ENCODE data around the gene ZNF638.

DNA sequence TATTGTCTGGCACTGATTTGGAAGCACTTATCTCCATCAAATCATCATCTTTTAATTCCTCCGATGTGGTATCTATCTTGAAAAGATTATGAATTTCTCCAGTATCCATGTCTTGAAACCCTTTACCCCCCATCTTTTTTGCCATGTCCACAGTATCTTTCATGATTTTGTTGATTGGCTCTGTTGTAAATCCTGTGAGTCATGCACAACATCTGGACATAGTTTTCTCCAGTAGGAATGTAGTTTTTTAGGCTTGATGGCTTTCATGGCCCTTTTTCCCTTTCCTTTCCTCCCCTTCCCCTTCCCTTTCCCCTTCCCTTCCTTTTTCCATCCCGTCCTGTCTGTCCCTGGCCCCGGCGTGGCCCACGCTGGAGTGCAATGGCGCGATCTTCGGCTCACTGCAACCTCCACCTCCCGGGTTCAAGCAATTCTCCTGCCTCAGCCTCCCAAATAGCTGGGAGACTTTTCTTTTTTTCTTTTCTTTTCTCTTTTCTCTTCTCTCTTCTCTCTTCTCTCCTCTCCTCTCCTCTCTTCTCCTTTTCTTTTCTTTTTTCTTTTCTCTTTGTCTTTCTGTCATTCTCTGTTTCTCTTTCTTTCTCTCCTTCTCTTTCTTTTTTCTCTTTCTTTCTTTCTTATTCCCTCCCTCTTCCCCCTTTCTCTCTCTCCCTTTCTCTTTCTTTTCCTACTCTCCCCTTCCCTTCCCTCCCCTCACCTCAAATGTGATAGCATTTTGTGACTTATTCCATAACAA lies 18.4 kb upstream of the ZNF638 start:
- no peak for TF ChIP-seq ZFX (IDR thresholded peaks at IDR 0.05)
- TF ChIP-seq EZH2 (IDR thresholded peaks at IDR 0.05) = no peak
- TF ChIP-seq, protein P1, sequence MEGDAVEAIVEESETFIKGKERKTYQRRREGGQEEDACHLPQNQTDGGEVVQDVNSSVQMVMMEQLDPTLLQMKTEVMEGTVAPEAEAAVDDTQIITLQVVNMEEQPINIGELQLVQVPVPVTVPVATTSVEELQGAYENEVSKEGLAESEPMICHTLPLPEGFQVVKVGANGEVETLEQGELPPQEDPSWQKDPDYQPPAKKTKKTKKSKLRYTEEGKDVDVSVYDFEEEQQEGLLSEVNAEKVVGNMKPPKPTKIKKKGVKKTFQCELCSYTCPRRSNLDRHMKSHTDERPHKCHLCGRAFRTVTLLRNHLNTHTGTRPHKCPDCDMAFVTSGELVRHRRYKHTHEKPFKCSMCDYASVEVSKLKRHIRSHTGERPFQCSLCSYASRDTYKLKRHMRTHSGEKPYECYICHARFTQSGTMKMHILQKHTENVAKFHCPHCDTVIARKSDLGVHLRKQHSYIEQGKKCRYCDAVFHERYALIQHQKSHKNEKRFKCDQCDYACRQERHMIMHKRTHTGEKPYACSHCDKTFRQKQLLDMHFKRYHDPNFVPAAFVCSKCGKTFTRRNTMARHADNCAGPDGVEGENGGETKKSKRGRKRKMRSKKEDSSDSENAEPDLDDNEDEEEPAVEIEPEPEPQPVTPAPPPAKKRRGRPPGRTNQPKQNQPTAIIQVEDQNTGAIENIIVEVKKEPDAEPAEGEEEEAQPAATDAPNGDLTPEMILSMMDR (IDR thresholded peaks at IDR 0.05 in 2 of 3, conservative IDR thresholded peaks at IDR 0.05 in 1 of 3; ENCODE audit: borderline replicate concordance in 1 of 3, insufficient read depth in 1 of 3, low read depth in 2 of 3, low read length in 2 of 3) = no peak
- TF ChIP-seq, protein P2, sequence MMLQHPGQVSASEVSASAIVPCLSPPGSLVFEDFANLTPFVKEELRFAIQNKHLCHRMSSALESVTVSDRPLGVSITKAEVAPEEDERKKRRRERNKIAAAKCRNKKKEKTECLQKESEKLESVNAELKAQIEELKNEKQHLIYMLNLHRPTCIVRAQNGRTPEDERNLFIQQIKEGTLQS (IDR thresholded peaks at IDR 0.05) = no peak
- TF ChIP-seq CEBPB (IDR thresholded peaks at IDR 0.05; ENCODE audit: low read depth) = no peak
- TF ChIP-seq POLR2AphosphoS5 (IDR thresholded peaks at IDR 0.05; ENCODE audit: low read depth, low read length) = no peak
- TF ChIP-seq, protein P3, sequence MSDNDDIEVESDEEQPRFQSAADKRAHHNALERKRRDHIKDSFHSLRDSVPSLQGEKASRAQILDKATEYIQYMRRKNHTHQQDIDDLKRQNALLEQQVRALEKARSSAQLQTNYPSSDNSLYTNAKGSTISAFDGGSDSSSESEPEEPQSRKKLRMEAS (IDR thresholded peaks at IDR 0.05) = no peak
